ENCODE results near the gene SPATA2. TPM values are rescaled to one million over a fixed set of nuclear protein-coding genes. Genes with fewer than 3 reads are reported as not detected.

SPATA2 gene
- total and polyA plus RNA-seq, 2 of the 13 experiments (the other 11 are each of a cell fraction or from before 2014, with no cell fraction given): 3.2 to 8.7 TPM

GRCh38 chr20:49945701-49946477 lies 30.6 kb upstream of the SPATA2 start (continued):
- no peak; the same call in 1 of the 2 replicates for TF ChIP-seq NFIC (IDR thresholded peaks at IDR 0.05; ENCODE audit: low read length)
- no peak for TF ChIP-seq ZNF407 (CRISPR knock-in tag; IDR thresholded peaks at IDR 0.05; ENCODE audit: not compliant biosample characterization)
- TF ChIP-seq DRAP1 (CRISPR knock-in tag; IDR thresholded peaks at IDR 0.05): no peak
- TF ChIP-seq ZNF232 (CRISPR knock-in tag; IDR thresholded peaks at IDR 0.05; ENCODE audit: borderline replicate concordance): no peak
- no peak for TF ChIP-seq ZBTB26 (CRISPR knock-in tag; IDR thresholded peaks at IDR 0.05; ENCODE audit: borderline replicate concordance)
- TF ChIP-seq AKAP8 (CRISPR knock-in tag; IDR thresholded peaks at IDR 0.05): no peak
- no peak for TF ChIP-seq THAP7 (CRISPR knock-in tag; IDR thresholded peaks at IDR 0.05)
- no peak for TF ChIP-seq ETS1 (CRISPR knock-in tag; IDR thresholded peaks at IDR 0.05)
- no peak for TF ChIP-seq SP140L (CRISPR knock-in tag; IDR thresholded peaks at IDR 0.05; ENCODE audit: borderline replicate concordance)
- peak; percentile 29; the same call in 1 of the 2 replicates for TF ChIP-seq SMAD1 (CRISPR knock-in tag; IDR thresholded peaks at IDR 0.05; ENCODE audit: borderline replicate concordance, low read depth)
- TF ChIP-seq SSRP1 (CRISPR knock-in tag; IDR thresholded peaks at IDR 0.05): no peak
- TF ChIP-seq SP4 (CRISPR knock-in tag; IDR thresholded peaks at IDR 0.05): peak; percentile 66
- TF ChIP-seq HBP1 (CRISPR knock-in tag; IDR thresholded peaks at IDR 0.05; ENCODE audit: low read depth): no peak
- TF ChIP-seq ZNF7 (CRISPR knock-in tag; IDR thresholded peaks at IDR 0.05): no peak
- no peak for TF ChIP-seq ZBTB7A (CRISPR knock-in tag; IDR thresholded peaks at IDR 0.05)
- TF ChIP-seq ZNF33B (CRISPR knock-in tag; IDR thresholded peaks at IDR 0.05): no peak

Measured in HepG2 (cell line).